A673 (cell line): ENCODE measurements around the gene FBXL2. TPM values are rescaled to one million over a fixed set of nuclear protein-coding genes. Genes with fewer than 3 reads are reported as not detected.

ENCODE experiments used
- BruUV-seq: library from RNA; stranded (reverse); fragments of 400-500 nt; replicated peaks from 2 replicates; lab custom pipeline; 2021; lab: Mats Ljungman, UMichigan
- CTCF ChIA-PET: fragments of 300-600 bp; sonication (Branson Sonifier 250); formaldehyde crosslinking; loops from one replicate; lab custom pipeline; 2022; ENCODE audit warnings: antibody characterized with exemption; lab: Charles Lee
- POLR2A ChIA-PET: fragments of 300-600 bp; sonication (Branson Sonifier 250); formaldehyde crosslinking; loops from one replicate; lab custom pipeline; 2022; ENCODE audit warnings: antibody characterized with exemption; ENCODE audit not compliant: low non-redundant PET; lab: Charles Lee
- DNase-seq: peaks from one replicate; pipeline ENCODE4 v3.0.0-alpha.2; 2015; ENCODE audit warnings: low spot score
- H3K27ac ChIP-seq: fragments of 200-600 bp; sonication (generic); 2 replicates; pipeline ENCODE4 v1.5.1; 2016; ENCODE audit warnings: mixed run types, low read depth, mild to moderate bottlenecking, mixed read lengths, antibody characterized with exemption, low read length; ENCODE audit not compliant: poor library complexity, severe bottlenecking
- H3K27me3 ChIP-seq: fragments of 200-600 bp; sonication (generic); replicated peaks from 2 replicates; pipeline ENCODE4 v1.6.1; 2017; ENCODE audit warnings: mixed run types, low read depth, mild to moderate bottlenecking, mixed read lengths, antibody characterized with exemption, low read length; ENCODE audit not compliant: insufficient read depth, poor library complexity
- H3K36me3 ChIP-seq: fragments of 200-600 bp; sonication (generic); 2 replicates; pipeline ENCODE4 v1.6.1; 2016; ENCODE audit warnings: mixed run types, mild to moderate bottlenecking, mixed read lengths, antibody characterized with exemption, low read length; ENCODE audit not compliant: insufficient read depth, poor library complexity, severe bottlenecking
- H3K4me1 ChIP-seq: fragments of 200-600 bp; sonication (generic); 2 replicates; pipeline ENCODE4 v1.6.1; 2017; ENCODE audit warnings: mixed run types, mild to moderate bottlenecking, mixed read lengths, antibody characterized with exemption, low read length; ENCODE audit not compliant: insufficient read depth, poor library complexity, severe bottlenecking
- H3K4me3 ChIP-seq: fragments of 200-600 bp; sonication (generic); 2 replicates; pipeline ENCODE4 v1.5.1; 2016; ENCODE audit warnings: low read depth, mixed run types, mild to moderate bottlenecking, mixed read lengths, low read length; ENCODE audit not compliant: poor library complexity, severe bottlenecking
- H3K9me3 ChIP-seq: fragments of 200-600 bp; sonication (generic); 2 replicates; pipeline ENCODE4 v1.6.1; 2016; ENCODE audit warnings: mixed run types, low read depth, mild to moderate bottlenecking, mixed read lengths, antibody characterized with exemption, low read length; ENCODE audit not compliant: poor library complexity, severe bottlenecking
- EZH2 ChIP-seq: fragments of 200-600 bp; sonication (generic); IDR thresholded peaks from 2 replicates; pipeline ENCODE4 v1.6.1; 2017; ENCODE audit warnings: borderline replicate concordance, low read depth, mild to moderate bottlenecking, mixed read lengths, antibody characterized with exemption, low read length; ENCODE audit not compliant: poor library complexity, severe bottlenecking
- intact Hi-C: fragments of 100-400 bp; cut with micrococcal nuclease; formaldehyde crosslinking; loops from one replicate; pipeline ENCODE4 v1.10.0; 2022; ENCODE audit not compliant: unreplicated experiment
- total RNA-seq: library from RNA; stranded (reverse); gene quantifications from 2 replicates; pipeline ENCODE4 v1.2.3, GENCODE V29; 2021
- TF ChIP-seq, protein P1 (sequence below): fragments of 300-800, 200-600 bp; sonication (generic); conservative IDR thresholded peaks from 2 replicates; pipeline ENCODE4 v1.5.1; 2017; ENCODE audit warnings: low read depth, mild to moderate bottlenecking, antibody characterized with exemption, low read length, moderate library complexity, mixed read lengths

Gene FBXL2
- total RNA-seq, 1 experiment from 2014 or later = 7.8 TPM

DNA sequence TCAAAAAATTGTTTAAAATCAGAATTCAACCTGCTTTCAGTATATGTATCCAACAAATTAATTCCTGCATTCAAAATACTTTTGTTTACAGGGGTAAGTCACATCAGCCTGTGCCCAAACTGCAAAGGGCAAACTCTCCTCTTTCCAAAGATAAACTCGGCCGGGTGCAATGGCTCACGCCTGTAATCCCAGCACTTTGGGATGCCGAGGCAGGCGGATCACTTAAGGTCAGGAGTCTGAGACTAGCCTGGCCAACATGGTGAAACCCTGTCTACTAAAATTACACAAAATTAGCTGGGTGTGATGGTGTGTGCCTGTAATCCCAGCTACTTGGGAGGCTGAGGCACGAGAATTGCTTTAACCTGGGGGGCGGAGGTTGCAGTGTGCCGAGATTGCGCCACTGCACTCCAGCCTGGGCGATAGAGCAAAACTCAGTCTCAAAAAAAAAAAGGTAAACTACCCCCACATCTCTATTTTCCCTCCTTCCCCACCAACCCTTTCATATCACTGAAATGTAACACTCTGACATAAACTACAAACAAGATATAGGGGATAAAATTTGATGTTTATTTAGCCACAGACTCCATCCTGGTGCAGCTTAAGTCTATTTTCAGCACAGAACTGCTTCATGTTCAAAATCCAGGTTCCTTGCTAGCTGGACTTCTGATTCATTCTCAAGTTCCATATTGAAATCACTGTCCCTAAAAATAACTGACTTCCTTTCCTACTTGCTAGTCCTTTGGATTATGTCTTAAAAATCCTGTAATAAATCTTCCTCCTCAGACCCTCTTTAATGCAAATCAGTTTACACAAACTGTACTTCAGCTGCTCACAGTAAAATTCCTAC lies 147.6 kb downstream of the FBXL2 start:
- no peaks in the 10 kb centered on the region for H3K27me3 ChIP-seq
- peaks cover 23% of the 10 kb centered on the region for H3K36me3 ChIP-seq
- intact Hi-C loops = no loop called here
- peak overlapping the region; percentile 53 for H3K27ac ChIP-seq
- ChIA-PET CTCF (no interaction called here), POLR2A (no interaction called here)
- no peak overlapping the region for H3K4me3 ChIP-seq
- no peak for TF ChIP-seq EZH2
- TF ChIP-seq, protein P1, sequence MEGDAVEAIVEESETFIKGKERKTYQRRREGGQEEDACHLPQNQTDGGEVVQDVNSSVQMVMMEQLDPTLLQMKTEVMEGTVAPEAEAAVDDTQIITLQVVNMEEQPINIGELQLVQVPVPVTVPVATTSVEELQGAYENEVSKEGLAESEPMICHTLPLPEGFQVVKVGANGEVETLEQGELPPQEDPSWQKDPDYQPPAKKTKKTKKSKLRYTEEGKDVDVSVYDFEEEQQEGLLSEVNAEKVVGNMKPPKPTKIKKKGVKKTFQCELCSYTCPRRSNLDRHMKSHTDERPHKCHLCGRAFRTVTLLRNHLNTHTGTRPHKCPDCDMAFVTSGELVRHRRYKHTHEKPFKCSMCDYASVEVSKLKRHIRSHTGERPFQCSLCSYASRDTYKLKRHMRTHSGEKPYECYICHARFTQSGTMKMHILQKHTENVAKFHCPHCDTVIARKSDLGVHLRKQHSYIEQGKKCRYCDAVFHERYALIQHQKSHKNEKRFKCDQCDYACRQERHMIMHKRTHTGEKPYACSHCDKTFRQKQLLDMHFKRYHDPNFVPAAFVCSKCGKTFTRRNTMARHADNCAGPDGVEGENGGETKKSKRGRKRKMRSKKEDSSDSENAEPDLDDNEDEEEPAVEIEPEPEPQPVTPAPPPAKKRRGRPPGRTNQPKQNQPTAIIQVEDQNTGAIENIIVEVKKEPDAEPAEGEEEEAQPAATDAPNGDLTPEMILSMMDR = no peak
- peak; percentile 11 for DNase-seq
- BruUV-seq = no TSS peak
- no peaks in the 10 kb centered on the region for H3K9me3 ChIP-seq
- peaks cover 43% of the 10 kb centered on the region for H3K4me1 ChIP-seq

DNA sequence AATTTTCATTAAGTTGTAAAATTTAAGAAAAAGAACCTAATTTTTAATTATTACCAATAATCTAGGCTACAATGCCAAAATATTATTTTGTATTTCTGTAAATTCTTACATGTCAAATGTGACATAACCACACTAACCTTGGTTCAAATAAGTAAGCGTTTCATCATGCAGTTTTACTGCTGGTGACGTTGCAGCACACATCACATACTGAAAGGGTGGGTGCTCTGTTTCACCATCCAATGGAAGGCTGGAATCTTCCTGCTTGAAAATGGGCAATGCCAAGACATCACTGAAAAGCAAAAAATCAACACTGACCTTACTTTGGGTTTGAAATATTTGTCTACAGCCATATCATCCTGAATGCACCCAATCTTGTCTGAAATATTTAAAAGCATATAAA lies 148.2 kb downstream of the FBXL2 start:
- peak; percentile 38 for DNase-seq
- Histone ChIP-seq H3K27ac (peak overlapping the region; percentile 53), H3K4me1 (peaks cover 43% of the 10 kb centered on the region), H3K4me3 (no peak overlapping the region), H3K27me3 (no peaks in the 10 kb centered on the region), H3K36me3 (peaks cover 21% of the 10 kb centered on the region), H3K9me3 (no peaks in the 10 kb centered on the region)
- intact Hi-C loops = no loop called here
- no TSS peak for BruUV-seq
- no peak for TF ChIP-seq EZH2
- TF ChIP-seq, protein P1 = no peak
- CTCF ChIA-PET = no interaction called here
- POLR2A ChIA-PET = no interaction called here

DNA sequence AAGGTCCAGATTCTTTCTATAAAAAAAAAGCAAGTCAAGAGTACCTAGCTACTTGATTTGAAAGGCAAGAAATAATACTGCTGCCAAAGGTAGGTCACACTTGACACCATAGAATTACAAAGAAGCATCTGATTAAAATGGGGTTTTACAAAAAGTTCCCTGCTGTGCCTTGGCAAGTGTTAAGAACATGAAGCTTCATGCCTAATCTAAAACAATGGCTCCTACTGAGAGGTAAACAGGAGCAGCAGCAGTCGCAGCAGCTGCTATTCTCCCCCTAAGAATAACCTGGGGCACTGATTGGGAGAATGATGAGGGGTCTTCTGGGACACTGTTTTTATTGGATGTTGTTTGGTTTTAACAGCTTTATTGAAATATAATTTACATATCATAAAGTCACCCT lies 148.8 kb downstream of the FBXL2 start:
- peaks cover 21% of the 10 kb centered on the region for H3K36me3 ChIP-seq
- ChIA-PET POLR2A (no interaction called here), CTCF (no interaction called here)
- no peaks in the 10 kb centered on the region for H3K9me3 ChIP-seq
- intact Hi-C loops = no loop called here
- H3K4me3 ChIP-seq = no peak overlapping the region
- no peak overlapping the region for H3K27ac ChIP-seq
- peak; percentile 75 for DNase-seq
- BruUV-seq = no TSS peak
- no peaks in the 10 kb centered on the region for H3K27me3 ChIP-seq
- H3K4me1 ChIP-seq = peaks cover 43% of the 10 kb centered on the region
- TF ChIP-seq, protein P1 = no peak
